DMS 273 (cell line): ENCODE results near the gene ACACB.

Source experiments
- DNase-seq: peaks from one replicate; lab custom pipeline; 2025; ENCODE audit not compliant: unreplicated experiment; lab: John Stamatoyannopoulos, UW

The ACACB gene

DNA sequence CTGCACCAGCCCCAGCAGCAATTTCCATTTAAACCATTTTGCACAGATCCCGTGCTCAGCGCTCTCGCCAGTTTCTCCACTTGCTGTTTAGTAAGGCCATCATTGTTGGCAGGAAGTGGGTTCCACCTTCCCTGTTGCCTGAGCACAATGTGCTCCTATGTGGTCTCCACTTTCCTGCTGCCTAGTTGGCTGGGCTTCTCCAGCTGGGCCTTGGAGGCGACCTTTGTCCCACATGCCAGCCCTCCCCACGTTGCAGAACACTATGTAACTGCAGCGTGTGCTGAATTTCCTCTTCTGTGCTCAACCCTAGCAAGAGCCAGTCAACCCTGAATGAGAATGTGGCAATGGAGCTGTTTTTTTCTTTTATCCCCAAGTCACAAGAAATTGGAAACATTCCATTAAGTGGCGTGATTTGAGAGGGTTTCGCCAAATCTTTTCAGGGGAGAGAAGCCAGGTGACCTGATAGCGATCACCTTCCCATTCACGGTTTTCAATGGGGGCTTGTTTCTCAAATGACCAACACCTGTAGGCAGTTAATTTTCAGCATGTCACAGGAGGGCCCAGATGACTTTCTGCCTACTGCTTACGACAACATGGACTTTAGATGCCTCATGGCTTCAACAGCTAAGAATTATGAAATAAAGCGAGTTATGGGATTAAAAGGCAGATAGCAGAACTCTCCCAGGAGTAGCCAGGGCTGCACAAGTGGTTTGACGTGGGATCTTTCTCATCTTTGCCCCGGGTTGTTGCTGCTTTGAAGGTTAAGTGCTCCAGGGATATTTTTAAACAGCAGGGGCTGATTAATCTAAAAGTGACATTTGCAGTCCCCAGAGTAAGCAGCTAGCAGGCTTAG is at the start of gene ACACB:
Gene ACACB, plus strand, starts transcription at position 830 of the 853 bp plus-strand sequence. CDS start 22,819 bp downstream, outside the sequence.
- DNase-seq: no peak

GRCh38 chr12:109069307-109070271 is 46.8 kb upstream of the ACACB start:
- no peak for DNase-seq

DNA sequence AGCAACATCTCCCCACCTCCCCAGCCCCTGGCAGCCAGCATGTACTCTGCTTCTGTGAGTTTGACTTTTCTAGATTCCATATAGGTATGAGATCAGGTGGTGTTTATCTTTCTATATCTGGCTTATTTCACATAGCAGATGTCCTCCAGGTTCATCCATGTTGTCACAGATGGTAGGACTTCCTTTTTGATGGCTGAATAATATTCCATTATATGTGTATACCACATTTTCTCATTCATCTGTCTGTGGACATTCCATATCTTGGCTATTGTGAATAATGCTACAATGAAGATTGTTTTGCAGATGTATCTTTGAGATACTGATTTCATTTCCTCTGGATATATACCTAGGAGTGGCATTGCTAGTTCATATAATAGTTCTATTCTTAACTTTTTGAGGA is 41.5 kb upstream of the ACACB start:
- DNase-seq: no peak

- no peak for DNase-seq
Measured at GRCh38 chr12:109082751-109083150, 33.6 kb upstream of the ACACB start.

DNA sequence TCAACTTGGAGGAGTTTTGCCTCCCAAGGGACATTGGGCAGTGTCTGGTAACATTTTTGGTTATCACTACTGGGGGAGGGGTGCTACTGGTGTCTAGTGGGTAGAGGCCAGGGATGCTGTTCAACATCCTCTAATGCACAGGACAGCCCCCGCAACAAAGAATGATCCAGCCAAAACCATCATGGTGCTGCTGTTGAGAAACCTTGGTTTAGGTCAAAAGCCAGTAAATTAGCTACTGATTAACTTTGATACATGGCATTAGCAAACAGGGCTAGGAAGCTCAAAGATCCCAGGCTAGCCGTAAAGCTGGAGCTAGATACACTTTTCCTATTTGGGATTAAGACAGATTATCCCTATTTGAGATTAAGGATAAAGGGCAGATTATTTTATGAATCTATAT is 32.0 kb upstream of the ACACB start:
- DNase-seq: no peak

- DNase-seq: no peak
Measured at GRCh38 chr12:109085590-109085989, 30.8 kb upstream of the ACACB start.

GRCh38 chr12:109087250-109087649 is 29.1 kb upstream of the ACACB start:
- no peak for DNase-seq

DNA sequence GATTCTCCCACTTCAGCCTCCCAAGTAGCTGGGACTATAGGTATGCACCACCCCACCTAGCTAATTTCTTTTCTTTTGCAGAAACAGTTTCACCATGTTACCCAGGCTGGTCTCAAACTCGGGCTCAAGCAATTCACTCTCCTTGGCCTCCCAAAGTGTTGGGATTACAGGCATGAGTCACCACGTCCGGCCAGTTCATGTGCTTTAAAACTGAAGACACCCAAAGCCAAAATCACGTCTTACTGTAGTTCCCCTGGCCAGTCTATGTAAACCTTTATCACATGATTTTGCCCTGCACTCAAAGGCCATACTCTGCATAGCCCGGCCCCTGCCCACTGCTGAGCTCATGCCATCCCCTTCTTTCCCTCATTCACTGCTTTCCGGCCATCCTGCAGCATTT is 27.6 kb upstream of the ACACB start:
- DNase-seq: no peak

DNA sequence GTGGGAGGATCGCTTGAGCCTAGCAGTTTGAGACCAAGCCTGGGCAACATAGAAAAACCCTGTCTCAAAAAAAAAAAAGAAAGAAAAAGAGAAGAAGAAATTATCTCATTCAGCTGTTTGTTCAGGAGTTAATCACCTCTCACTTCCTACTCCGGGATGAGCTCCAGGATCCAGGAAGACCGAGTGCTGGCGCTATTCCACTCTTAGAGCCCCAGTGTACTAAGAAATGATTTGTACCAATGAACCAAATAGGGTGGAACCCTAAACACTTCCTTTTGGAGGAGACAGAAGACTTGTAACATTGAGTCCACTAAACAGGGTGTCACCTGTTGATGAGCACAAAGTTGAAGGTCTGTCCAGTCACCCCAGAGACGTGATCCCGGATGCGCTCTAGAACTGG is 26.7 kb upstream of the ACACB start:
- no peak for DNase-seq

DNA sequence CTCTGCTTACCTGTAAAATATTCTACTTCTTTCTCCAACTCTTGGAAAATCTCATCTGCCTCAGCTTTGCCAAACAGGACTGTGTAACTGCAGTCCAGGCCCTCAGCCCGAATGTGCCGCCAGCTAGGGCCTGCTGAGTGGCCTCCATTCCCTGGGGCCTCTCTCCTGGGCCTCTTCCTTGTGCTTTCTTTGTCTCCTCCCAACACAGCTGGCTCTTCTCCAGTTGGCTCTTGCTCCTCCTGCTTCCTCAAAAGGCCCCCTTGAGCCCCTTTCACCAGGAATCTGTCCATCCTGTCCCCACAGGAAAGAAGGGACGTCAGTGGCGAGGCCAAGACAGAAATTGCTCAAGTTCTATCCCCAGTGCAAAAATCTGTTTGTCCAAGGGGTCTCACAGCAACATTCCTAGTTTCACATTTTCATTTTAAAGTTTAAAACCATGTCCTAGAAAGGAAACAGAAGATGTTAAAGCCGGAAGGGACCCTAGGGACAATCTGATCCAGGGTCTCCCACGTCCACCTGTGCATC is 23.8 kb upstream of the ACACB start:
- DNase-seq: peak; percentile 13

- DNase-seq: peak; percentile 94
Measured at GRCh38 chr12:109093022-109093918, 23.1 kb upstream of the ACACB start, which contains the start of gene ALKBH2. TSS of gene ALKBH2 (minus strand) at chr12:109093472. CDS start at chr12:109092786, 686 bp downstream.

- DNase-seq: no peak
Measured at GRCh38 chr12:109097140-109097434, 19.3 kb upstream of the ACACB start.

DNA sequence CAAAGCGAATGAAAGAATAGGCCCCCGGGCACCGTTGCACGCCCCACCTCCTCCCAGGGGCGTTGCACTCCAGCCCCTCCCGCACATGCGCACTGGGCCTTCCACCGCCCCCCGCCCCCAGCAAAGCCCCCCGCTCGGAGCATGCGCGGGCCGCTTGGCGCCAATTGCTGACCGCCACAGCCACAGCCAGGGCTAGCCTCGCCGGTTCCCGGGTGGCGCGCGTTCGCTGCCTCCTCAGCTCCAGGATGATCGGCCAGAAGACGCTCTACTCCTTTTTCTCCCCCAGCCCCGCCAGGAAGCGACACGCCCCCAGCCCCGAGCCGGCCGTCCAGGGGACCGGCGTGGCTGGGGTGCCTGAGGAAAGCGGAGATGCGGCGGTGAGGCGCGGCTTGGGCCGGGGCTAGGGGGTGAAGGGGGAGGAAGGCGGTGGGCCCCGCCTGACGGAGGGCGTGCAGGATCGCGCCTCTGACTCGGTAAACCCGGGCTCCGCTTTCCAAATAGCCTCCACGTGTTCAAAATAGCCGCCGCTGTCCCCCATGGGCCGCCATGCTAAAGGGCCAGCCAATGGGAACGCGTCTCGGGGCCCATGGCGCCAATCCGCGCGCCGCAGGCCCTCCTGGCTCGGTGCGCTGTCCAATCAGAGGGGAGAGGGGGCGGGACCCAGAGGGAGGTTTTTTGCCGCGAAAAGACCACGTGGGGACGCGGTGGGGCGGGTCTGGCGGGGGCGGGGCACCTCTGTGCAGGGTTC is 18.8 kb upstream of the ACACB start, which contains the start of gene UNG:
Gene UNG, plus strand, starts transcription at position 163 of the 748 bp plus-strand sequence. Its CDS starts 83 bp downstream, at position 246.
- DNase-seq: peak; percentile 97

DNA sequence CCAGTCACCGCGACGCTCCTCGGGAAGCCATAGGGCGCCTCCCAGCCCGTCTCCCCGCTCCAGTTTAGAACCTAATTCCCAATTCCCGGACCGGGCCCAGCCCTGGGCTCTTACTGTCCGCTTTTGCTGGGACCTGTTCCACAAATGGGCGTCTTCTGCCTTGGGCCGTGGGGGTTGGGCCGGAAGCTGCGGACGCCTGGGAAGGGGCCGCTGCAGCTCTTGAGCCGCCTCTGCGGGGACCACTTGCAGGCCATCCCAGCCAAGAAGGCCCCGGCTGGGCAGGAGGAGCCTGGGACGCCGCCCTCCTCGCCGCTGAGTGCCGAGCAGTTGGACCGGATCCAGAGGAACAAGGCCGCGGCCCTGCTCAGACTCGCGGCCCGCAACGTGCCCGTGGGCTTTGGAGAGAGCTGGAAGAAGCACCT is 18.2 kb upstream of the ACACB start:
- peak; percentile 72 for DNase-seq

DNA sequence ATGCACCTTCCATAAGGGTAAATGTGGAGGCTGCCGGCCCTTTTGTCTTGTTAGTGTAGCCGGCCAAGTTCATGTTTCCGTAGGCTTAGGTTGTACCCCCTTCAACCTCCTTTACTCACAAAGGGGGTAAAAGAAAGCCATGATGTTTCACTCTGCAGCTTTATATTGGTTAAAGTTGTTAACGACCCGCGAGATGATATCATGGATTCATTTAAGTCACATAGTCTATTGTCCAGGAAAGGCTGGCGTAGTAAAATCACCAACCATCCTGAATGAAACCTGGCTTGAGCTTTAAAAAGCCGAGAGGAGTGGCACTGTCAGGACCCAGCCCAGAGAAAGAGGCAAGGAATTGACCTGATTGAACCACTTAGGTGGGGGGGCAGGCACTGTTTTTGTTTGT is 17.7 kb upstream of the ACACB start:
- DNase-seq: peak; percentile 41

DNA sequence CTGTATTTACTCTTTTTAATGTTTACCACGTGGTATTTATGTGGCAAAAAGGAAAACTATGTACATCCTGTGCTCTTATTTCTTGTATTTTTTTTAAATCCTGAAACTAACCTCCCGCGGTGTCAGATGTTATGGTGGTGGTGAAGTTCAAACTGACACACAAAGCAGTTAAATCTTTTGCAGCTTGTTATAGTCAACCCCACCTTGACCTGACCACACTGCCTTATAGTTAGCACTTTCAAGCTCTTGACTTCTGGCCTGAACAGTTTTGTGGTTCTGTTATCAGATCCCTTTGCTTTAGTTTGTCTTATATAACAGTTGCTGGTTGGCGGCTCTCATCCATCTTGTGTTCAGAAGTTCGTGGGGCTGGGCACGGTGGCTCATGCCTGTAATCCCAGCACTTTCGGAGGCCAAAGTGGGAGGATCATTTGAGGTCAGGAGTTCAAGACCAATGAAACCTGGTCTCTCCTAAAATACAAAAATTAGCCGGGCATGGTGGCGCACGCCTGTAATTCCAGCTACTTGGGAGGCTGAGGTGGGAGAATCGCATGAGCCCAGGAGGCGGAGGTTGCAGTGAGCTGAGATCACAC is 16.9 kb upstream of the ACACB start:
- DNase-seq: no peak

DNA sequence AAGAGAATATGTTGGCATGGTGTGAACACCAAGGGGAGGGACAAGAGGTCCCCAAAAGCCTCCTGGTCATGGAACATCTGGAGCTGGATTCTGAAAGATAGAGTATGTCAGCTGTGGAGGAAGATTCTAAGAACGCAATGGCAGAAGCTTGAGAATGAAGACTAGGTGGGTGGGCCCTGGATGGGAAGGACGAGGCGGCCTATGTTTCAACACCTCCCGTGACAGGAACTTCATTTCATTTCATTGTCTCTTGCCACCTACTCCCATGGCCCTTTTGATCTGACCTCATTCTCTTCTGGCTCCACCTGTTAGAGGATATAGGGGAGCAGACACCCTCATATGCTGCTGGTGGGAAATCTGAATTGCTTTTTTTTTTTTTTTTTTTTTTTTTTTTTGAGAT is 15.6 kb upstream of the ACACB start:
- DNase-seq: no peak

GRCh38 chr12:109102491-109102890 is 13.9 kb upstream of the ACACB start:
- peak; percentile 10 for DNase-seq

GRCh38 chr12:109105176-109105575 is 11.2 kb upstream of the ACACB start:
- no peak for DNase-seq
